HG03196 (cell line): ENCODE measurements around the gene PARP14.
"Not testable (repeated sequence)": the region's sequence is repeated elsewhere in the genome, so short reads cannot be mapped to it uniquely, and the experiment has no call there.

ENCODE experiments used
- ATAC-seq: cut with Tn5 transposase; IDR thresholded peaks from one replicate; pipeline ENCODE4 v1.9.1; 2021; ENCODE audit not compliant: unreplicated experiment

The PARP14 gene, protein sequence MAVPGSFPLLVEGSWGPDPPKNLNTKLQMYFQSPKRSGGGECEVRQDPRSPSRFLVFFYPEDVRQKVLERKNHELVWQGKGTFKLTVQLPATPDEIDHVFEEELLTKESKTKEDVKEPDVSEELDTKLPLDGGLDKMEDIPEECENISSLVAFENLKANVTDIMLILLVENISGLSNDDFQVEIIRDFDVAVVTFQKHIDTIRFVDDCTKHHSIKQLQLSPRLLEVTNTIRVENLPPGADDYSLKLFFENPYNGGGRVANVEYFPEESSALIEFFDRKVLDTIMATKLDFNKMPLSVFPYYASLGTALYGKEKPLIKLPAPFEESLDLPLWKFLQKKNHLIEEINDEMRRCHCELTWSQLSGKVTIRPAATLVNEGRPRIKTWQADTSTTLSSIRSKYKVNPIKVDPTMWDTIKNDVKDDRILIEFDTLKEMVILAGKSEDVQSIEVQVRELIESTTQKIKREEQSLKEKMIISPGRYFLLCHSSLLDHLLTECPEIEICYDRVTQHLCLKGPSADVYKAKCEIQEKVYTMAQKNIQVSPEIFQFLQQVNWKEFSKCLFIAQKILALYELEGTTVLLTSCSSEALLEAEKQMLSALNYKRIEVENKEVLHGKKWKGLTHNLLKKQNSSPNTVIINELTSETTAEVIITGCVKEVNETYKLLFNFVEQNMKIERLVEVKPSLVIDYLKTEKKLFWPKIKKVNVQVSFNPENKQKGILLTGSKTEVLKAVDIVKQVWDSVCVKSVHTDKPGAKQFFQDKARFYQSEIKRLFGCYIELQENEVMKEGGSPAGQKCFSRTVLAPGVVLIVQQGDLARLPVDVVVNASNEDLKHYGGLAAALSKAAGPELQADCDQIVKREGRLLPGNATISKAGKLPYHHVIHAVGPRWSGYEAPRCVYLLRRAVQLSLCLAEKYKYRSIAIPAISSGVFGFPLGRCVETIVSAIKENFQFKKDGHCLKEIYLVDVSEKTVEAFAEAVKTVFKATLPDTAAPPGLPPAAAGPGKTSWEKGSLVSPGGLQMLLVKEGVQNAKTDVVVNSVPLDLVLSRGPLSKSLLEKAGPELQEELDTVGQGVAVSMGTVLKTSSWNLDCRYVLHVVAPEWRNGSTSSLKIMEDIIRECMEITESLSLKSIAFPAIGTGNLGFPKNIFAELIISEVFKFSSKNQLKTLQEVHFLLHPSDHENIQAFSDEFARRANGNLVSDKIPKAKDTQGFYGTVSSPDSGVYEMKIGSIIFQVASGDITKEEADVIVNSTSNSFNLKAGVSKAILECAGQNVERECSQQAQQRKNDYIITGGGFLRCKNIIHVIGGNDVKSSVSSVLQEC (N-terminal part only)

GRCh38 chr3:122680475-122681283, at the start of gene PARP14:
Gene PARP14 (plus strand): TSS chr3:122680839. CDS start chr3:122680884, 45 bp downstream.
- ATAC-seq, result no peak

DNA sequence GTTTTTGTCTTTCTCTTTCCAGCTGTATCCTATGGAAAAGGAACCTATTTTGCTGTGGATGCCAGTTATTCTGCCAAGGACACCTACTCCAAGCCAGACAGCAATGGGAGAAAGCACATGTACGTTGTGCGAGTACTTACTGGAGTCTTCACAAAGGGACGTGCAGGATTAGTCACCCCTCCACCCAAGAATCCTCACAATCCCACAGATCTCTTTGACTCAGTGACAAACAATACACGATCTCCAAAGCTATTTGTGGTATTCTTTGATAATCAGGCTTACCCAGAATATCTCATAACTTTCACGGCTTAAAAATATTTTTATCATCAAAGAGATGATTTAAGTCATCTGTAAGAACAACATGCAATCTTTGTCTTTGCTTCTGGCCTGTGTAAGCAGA, 44.9 kb upstream of the PARP14 start:
- ATAC-seq, result no peak

GRCh38 chr3:122636697-122637096, 43.9 kb upstream of the PARP14 start:
- ATAC-seq, result no peak

DNA sequence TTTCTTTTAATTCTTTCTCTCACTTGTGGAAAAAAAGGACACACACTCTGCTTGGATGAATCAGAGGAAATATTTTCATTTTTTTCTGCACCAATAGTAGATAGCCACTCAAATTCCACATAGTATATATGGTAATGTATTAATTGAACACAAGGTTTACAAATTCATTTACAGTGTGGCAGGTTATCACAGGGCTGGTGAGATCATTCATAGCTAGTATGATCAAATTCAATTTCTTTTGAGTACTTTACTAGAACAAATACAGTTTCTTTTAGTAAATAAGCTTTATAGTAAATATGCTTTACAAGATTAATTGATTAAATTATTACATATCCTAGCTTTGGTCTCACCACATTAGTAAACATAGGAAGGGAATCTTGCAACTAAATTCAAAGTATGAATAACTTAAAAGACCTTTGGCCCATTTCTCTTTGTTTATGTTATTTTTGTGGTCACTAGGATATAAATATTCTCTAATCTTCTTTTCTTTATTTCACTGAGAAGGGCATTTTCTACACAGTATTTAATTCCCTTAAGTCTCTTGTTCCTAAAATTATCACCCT, 40.1 kb upstream of the PARP14 start:
- ATAC-seq, result no peak

DNA sequence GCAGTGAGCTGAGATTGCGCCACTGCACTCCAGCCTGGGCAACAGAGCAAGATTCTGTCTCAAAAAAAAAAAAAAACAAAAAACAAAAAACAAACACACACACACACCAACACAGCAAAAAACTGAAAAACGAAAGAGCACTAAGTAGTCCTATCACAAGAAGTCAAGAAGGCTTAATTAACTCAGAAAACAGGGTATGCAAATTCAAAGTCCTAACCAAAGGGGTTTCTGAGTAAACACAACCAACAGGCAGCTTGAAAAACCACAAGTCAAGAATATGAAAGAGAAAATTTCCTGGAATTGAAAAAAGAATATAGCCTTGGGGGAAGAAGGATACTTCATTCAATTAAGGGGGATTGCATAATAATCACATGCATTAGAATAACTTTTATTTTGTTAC, 37.7 kb upstream of the PARP14 start:
- ATAC-seq, result peak; percentile 61

DNA sequence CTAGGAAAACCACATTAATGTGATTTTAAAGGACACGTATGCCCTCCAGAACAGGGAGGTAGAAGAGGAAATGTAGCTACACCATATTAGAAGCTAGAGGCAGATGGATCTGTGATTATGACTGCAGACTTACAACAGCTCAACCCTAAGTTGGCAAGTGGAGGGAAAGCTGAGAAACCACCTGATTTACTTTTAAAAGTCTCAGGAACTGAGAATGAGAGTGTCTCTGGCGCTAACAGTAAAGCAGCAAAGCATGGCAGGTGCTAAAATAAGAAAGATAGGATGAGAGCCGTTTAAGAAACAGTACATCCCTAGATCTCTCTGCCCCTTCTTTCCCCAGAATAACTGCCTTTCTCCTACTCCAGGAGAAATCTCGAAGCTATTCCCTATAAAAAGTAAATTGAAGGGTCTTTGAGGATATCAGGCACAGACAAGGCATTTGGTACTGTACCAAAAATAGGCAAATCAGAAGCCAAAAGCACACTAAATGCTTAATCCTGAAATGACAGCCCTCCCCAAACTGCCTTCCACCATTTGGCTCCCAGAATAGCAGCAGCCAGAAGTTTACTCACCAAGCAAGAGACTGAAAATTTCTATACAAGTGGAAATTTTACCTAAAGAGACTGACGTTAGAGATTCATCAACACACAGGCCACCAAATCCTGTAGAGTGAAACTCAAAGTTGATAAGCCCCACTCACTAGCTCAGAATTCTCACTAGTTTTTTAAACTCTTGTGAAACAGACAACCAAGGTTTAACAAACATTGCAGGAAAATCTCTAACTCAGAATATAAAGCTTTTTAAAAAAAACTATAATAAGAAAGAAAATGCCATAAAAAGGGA, 34.3 kb upstream of the PARP14 start:
- no peak for ATAC-seq

DNA sequence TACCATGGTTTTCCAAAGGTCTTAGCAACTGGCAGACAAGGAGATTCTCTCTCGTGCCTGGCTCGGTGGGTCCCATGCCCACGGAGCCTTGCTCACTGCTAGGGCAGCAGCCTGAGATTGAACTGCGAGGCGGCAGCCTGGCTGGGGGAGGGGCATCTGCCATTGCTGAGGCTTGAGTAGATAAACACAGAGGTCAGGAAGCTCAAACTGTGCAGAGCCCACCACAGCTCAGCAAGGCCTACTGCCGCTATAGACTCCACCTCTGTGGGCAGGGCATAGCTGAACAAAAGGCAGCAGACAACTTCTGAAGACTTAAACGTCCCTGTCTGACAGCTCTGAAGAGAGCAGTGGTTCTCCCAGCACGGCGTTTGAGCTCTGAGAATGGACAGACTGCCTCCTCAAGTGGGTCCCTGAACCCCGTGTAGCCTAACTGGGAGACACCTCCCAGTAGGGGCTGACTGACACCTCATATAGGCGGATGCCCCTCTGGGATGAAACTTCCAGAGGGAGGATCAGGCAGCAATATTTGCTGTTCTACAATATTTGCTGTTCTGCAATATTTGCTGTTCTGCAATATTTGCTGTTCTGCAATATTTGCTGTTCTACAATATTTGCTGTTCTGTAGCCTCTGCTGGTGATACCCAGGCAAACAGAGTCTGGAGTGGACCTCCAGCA, 29.3 kb upstream of the PARP14 start:
- ATAC-seq, result not testable (repeated sequence)

GRCh38 chr3:122651962-122652361, 28.7 kb upstream of the PARP14 start:
- ATAC-seq, result not testable (repeated sequence)

DNA sequence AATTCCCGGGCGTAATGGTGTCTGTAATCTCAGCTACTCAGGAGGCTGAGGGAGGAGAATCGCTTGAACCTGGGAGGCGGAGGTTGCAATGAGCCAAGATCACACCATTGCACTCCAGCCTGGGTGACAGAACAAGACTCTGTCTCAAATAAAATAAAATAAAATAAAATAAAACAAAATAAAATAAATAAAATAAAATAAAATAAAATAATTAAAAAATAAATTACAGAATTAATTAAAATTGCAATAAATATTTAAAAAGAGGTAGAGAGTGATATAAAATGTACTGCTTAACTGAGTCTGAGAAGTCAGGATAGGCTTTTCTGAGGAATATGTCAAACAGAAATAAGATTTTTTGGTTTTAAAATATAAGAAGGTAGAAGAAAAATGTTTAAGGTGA, 22.3 kb upstream of the PARP14 start:
- ATAC-seq, result not testable (repeated sequence)

DNA sequence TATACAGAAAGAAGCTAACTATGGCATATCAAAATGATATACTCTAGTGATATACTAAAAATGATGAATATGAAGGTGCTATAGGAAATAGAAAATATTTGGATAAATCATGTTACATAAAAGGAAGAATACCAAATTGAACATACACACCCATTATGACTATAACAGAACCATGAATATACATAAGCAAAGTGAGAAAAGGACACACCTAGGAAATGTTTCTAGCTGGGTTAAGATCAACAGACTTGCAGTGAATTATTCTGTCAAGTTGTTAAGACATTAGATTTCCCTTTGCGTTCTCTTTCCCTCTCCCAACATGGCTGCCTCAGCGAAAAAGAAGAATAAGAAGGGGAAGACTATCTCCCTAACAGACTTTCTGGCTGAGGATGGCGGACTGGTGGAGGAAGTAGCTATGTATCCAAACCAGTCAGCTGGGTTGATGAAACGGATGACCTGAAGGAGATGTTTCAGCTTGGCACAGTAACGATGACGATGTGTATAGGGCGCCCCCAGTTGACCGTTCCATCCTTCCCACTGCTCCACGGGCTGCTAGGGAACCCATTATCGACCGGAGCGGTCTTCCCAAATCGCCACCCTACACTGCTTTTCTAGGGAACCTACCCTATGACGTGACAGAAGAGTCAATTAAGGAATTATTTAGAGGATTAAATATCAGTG, 20.2 kb upstream of the PARP14 start:
- ATAC-seq, result no peak

- ATAC-seq, result no peak
Measured at GRCh38 chr3:122661633-122662032, 19.0 kb upstream of the PARP14 start.

GRCh38 chr3:122662505-122662904, 18.1 kb upstream of the PARP14 start:
- no peak for ATAC-seq

- no peak for ATAC-seq
Measured at GRCh38 chr3:122665226-122665786, 15.3 kb upstream of the PARP14 start.

DNA sequence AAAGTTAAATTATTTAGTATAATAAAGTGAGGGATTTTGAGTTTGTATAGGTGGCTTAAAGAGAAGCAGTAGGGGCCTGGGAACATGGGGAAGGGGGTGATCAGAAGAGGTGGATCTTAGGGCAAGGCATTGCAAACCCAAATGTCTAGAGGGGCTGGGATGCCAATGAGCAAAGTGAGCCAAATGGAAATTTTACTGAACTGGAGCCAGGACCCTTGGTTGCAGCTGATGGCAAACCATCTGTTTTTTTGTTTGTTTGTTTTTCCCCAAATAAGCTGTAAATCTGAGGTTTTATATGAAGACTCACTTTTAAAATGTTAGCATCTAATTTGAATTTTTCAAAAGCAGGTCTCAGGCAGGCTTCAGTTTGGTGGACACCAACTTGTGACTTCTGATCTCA, 14.8 kb upstream of the PARP14 start:
- no peak for ATAC-seq

DNA sequence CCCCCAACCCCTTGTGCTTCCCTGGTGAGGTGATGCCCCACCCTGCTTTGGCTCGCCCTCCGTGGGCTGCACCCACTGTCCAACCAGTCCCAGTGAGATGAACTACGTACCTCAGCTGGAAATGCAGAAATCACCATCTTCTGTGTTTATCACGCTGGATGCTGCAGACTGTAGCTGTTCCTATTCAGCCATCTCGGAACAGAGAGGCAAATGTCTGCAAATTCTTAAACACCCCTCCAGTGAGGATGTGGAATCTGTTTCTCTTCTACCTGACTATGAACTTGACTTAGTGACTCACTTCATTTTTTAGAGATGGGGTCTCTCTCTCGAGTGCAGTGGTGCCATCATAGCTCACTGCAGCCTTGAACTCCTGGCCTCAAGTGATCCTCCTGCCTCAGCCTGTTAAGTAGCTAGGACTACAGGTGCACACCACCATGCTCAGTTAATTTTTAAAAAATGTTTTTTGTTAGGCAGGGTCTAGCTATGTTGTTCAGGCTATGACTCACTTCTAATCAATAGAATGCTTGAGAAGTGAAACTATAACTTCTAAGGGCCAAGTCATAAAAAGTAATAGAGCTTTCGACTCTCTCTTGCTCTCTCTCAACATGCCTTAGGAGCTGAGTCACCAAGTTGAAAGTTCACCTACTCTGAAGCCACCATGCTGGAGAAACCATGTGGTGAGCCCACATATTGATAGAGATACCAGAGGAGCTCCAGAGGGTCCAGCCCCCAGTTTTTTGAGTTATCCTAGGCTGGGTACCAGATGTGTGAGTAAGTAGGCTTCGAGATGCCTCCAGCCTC, 11.5 kb upstream of the PARP14 start:
- peak; percentile 85 for ATAC-seq

GRCh38 chr3:122671553-122671952, 9.1 kb upstream of the PARP14 start:
- ATAC-seq, result no peak

GRCh38 chr3:122674339-122674738, 6.3 kb upstream of the PARP14 start:
- no peak for ATAC-seq
